IPS DF 6.9 (cell line): ENCODE data around the gene TMED9.

Source experiments
- DNase-seq: peaks from one replicate; pipeline ENCODE4 v3.0.0-alpha.2; 2013; ENCODE audit warnings: low read depth, low spot score
- H3K27ac ChIP-seq: one replicate; pipeline ENCODE4 v1.5.1; 2013; ENCODE audit warnings: low read length, control low read depth
- H3K27me3 ChIP-seq: 2 replicates; pipeline ENCODE4 v1.6.1; 2013; ENCODE audit warnings: mild to moderate bottlenecking, low read length; ENCODE audit not compliant: control insufficient read depth, insufficient read depth
- H3K36me3 ChIP-seq: 2 replicates; pipeline ENCODE4 v1.6.1; 2013; ENCODE audit warnings: low read length; ENCODE audit not compliant: control insufficient read depth, insufficient read depth
- H3K4me1 ChIP-seq: 2 replicates; pipeline ENCODE4 v1.6.1; 2013; ENCODE audit warnings: low read length; ENCODE audit not compliant: control insufficient read depth, insufficient read depth
- H3K4me3 ChIP-seq: 2 replicates; pipeline ENCODE4 v1.5.1; 2013; ENCODE audit warnings: mild to moderate bottlenecking, low read length
- H3K9me3 ChIP-seq: 2 replicates; pipeline ENCODE4 v1.6.1; 2013; ENCODE audit warnings: low read length, inconsistent platforms; ENCODE audit not compliant: control insufficient read depth, insufficient read depth
- WGBS: extraction: QIAGEN DNeasy Blood & Tissue Kit; methylation state at CpG from one replicate; pipeline ENCODE4 v1.1.7; 2013; ENCODE audit warnings: mixed read lengths, missing lambda C conversion rate; ENCODE audit not compliant: insufficient read length, insufficient coverage; 5-methylcytosine and 5-hydroxymethylcytosine counted together

The TMED9 gene

DNA sequence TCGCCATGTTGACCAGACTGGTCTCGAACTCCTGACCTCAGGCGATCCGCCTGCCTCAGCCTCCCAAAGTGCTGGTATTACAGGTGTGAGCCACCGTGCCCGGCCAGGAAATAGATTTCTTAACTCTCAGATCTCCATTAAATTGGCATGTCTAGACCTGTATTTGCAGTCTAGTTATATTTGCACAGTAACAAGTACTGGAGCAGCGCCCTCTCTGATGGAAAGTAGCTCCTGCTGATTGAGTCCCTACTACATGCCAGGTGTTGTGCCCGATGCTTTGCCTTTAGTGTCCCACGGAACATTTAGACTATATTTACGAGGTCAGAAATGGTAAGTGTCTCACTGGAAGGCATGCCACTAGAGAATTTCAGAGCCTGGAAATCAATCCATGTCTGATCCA lies 15.8 kb upstream of the TMED9 start:
- DNase-seq: no peak
- no CpG with 5 or more reads among the region's 10 CpGs for WGBS
- no peaks in the 10 kb centered on the region for H3K36me3 ChIP-seq

DNA sequence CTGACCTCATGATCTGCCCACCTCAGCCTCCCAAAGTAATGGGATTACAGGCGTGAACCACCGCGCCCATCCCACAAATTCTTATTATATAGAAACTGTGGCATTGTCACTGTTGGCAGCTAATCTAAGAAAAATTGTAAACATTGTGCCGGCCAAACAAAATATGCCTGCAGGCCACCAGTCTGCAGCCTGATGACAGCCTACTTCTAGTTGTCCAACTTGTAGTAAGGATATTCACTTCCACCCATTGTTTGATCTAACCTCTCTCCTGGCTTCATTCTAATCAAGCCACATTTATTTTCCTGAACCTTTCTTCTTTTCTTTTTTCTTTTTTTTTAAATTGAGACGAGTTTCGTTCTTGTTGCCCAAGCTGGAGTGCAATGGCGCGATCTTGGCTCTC lies 13.7 kb upstream of the TMED9 start:
- Histone ChIP-seq H3K27me3 (no peaks in the 10 kb centered on the region), H3K4me3 (no peak overlapping the region), H3K27ac (no peak overlapping the region), H3K4me1 (no peaks in the 10 kb centered on the region), H3K36me3 (no peaks in the 10 kb centered on the region), H3K9me3 (no peaks in the 10 kb centered on the region)
- WGBS: no CpG with 5 or more reads among the region's 8 CpGs
- no peak for DNase-seq

More for the DNA sequence above, 15.8 kb upstream of the TMED9 start:
- H3K9me3 ChIP-seq: no peaks in the 10 kb centered on the region
- no peak overlapping the region for H3K27ac ChIP-seq
- H3K4me1 ChIP-seq: no peaks in the 10 kb centered on the region
- H3K4me3 ChIP-seq: no peak overlapping the region
- H3K27me3 ChIP-seq: no peaks in the 10 kb centered on the region

DNA sequence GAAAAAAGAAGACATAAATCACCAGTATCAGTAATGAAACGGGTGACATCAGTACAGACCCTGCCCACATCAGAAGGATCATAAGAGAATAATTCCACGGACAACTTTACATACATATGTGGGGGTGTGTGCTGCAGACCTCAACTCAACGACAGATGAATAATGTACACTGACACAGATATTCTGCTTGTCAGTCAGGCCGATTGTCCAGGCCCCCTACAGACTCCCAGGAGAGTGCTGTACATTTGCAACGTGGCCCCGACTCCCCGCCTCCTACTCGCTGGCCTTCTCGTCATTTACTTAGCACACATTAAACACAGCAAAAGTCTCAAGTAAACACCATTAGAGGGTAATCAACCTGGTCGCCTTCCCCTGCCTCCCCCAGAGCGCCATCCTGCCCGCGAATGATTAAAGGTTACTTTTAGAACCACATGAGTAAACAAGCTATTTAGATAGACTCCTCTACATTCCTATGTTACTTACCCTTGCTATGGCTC lies 3.5 kb upstream of the TMED9 start:
- no peak for DNase-seq
- H3K27me3 ChIP-seq: no peaks in the 10 kb centered on the region
- H3K36me3 ChIP-seq: peaks cover 2% of the 10 kb centered on the region
- no peak overlapping the region for H3K4me3 ChIP-seq
- H3K4me1 ChIP-seq: no peaks in the 10 kb centered on the region
- H3K9me3 ChIP-seq: no peaks in the 10 kb centered on the region
- H3K27ac ChIP-seq: no peak overlapping the region
- WGBS: no CpG with 5 or more reads among the region's 13 CpGs

DNA sequence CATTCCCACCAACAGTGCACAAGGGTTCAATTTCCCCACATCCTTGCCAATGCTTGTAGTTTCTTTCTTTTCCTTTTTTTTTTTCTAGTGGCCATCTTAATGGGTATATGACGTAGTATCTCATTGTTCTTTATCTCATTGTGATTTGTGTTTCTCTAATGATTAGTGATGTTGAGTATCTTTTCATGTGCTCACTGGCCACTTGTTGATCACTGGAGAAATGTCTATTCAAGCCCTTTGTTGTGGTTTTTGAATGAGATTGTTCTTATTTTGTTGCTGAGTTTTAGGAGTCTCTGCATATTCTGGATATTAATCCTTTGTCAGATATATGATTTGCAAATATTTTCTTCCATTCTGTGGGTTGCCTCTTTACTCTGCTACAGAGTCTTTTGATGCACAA lies 1.6 kb upstream of the TMED9 start:
- no peak for DNase-seq
- H3K4me1 ChIP-seq: no peaks in the 10 kb centered on the region
- no CpG with 5 or more reads among the region's 1 CpG for WGBS
- peaks cover 20% of the 10 kb centered on the region for H3K36me3 ChIP-seq
- no peak overlapping the region for H3K27ac ChIP-seq
- H3K9me3 ChIP-seq: no peaks in the 10 kb centered on the region
- no peaks in the 10 kb centered on the region for H3K27me3 ChIP-seq
- H3K4me3 ChIP-seq: no peak overlapping the region

DNA sequence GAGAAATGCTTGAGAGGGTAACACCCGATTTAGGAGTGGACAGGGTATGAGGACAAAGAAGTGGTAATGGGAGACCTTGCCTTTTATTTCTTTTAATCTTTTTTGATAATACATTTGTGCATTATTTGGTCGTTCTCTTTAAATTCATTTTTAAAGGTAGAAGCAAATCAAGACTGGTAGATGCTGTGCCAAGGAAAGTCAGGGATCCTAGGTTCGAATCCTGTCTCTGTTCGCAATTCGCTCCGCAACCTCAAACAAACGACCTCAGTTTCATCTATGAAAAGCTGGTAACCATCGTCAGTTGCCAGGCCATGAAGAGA lies 353 bp upstream of the TMED9 start:
- Histone ChIP-seq H3K27me3 (no peaks in the 10 kb centered on the region), H3K9me3 (no peaks in the 10 kb centered on the region), H3K36me3 (peaks cover 29% of the 10 kb centered on the region), H3K4me3 (peak overlapping the region; percentile 12; the same call in 1 of the 2 replicates), H3K27ac (no peak overlapping the region), H3K4me1 (no peaks in the 10 kb centered on the region)
- WGBS: no CpG with 5 or more reads among the region's 8 CpGs
- DNase-seq: no peak

DNA sequence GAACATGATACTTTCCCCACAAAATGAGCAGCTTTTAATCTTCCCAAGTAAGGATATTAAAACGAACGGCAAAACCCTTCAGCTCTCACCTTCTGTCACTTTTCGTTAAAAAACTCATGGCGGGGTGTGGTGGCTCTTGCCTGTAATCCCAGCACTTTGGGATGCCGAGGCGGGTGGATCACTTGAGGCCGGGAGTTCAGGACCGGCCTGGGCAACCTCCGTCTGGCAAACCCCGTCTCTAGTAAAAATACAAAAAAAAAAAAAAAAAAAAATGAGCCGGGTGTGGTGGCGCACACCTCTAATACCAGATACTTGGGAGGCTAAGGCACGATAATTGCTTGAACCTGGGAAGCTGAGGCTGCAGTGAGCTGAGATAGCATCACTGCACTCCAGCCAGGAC lies 902 bp downstream of the TMED9 start:
- no CpG with 5 or more reads among the region's 13 CpGs for WGBS
- Histone ChIP-seq H3K4me3 (no peak overlapping the region; the same call in 1 of the 2 replicates), H3K9me3 (no peaks in the 10 kb centered on the region), H3K36me3 (peaks cover 31% of the 10 kb centered on the region), H3K27ac (no peak overlapping the region), H3K27me3 (no peaks in the 10 kb centered on the region), H3K4me1 (no peaks in the 10 kb centered on the region)
- no peak for DNase-seq

DNA sequence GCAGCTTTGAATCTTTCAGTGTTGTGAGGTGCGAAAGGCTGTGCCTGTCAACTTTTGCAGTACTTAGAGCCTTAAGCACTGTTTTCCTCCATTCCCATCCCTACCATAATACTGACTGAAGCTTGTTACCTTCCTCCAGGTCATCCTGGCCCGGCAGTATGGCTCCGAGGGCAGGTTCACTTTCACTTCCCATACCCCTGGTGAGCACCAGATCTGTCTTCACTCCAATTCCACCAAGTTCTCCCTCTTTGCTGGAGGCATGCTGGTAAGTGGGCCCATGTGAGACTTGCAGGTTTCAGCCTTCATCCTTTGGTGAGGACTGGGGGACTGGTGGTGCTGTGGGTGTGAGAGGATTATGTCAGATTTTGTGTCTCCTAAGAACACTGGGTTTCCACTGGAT lies 1.5 kb downstream of the TMED9 start:
- H3K27ac ChIP-seq: no peak overlapping the region
- H3K4me3 ChIP-seq: no peak overlapping the region
- no peaks in the 10 kb centered on the region for H3K27me3 ChIP-seq
- WGBS: no CpG with 5 or more reads among the region's 3 CpGs
- H3K36me3 ChIP-seq: peaks cover 31% of the 10 kb centered on the region
- DNase-seq: no peak
- no peaks in the 10 kb centered on the region for H3K9me3 ChIP-seq
- H3K4me1 ChIP-seq: no peaks in the 10 kb centered on the region

DNA sequence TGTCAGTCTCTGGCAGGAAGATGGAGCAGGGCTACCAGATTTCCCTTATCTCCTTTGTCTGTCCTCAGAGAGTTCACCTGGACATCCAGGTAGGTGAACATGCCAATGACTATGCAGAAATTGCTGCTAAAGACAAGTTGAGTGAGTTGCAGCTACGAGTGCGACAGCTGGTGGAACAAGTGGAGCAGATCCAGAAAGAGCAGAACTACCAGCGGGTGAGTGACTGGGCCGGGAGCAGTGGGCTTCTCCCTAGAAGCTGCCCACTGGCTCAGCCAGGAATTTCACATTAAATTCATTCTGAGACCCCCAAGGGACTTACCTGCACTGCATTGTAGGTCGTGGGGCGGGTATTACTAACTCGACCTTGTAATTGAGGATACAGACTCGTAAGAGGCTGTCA lies 2.1 kb downstream of the TMED9 start:
- Histone ChIP-seq H3K4me3 (no peak overlapping the region), H3K27me3 (no peaks in the 10 kb centered on the region), H3K36me3 (peaks cover 31% of the 10 kb centered on the region), H3K4me1 (no peaks in the 10 kb centered on the region), H3K9me3 (no peaks in the 10 kb centered on the region), H3K27ac (no peak overlapping the region)
- no peak for DNase-seq
- no CpG with 5 or more reads among the region's 8 CpGs for WGBS

DNA sequence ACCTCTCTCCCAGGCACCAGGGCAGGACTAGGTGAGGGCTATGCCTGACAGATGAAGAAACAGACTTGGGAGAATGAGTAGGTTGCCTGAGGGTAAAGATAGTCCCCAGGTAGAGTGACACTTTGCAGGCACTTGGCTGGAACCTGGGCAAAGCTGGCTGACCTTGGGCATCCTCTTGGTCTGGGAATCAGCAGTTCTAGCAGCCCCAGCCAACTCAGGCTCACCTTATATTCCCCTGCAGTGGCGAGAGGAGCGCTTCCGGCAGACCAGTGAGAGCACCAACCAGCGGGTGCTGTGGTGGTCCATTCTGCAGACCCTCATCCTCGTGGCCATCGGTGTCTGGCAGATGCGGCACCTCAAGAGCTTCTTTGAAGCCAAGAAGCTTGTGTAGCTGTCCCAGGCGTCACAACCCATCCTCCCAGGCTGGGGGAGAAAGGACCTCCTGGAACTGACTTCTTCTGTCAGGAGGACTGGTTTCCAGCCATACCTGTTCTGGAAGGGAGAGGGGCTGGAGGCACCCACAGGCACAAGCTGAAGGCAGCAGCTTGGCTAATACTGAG lies 3.1 kb downstream of the TMED9 start:
- no peaks in the 10 kb centered on the region for H3K9me3 ChIP-seq
- H3K27ac ChIP-seq: no peak overlapping the region
- H3K4me3 ChIP-seq: no peak overlapping the region
- no peaks in the 10 kb centered on the region for H3K27me3 ChIP-seq
- no peaks in the 10 kb centered on the region for H3K4me1 ChIP-seq
- DNase-seq: no peak
- no CpG with 5 or more reads among the region's 8 CpGs for WGBS
- H3K36me3 ChIP-seq: peaks cover 31% of the 10 kb centered on the region

DNA sequence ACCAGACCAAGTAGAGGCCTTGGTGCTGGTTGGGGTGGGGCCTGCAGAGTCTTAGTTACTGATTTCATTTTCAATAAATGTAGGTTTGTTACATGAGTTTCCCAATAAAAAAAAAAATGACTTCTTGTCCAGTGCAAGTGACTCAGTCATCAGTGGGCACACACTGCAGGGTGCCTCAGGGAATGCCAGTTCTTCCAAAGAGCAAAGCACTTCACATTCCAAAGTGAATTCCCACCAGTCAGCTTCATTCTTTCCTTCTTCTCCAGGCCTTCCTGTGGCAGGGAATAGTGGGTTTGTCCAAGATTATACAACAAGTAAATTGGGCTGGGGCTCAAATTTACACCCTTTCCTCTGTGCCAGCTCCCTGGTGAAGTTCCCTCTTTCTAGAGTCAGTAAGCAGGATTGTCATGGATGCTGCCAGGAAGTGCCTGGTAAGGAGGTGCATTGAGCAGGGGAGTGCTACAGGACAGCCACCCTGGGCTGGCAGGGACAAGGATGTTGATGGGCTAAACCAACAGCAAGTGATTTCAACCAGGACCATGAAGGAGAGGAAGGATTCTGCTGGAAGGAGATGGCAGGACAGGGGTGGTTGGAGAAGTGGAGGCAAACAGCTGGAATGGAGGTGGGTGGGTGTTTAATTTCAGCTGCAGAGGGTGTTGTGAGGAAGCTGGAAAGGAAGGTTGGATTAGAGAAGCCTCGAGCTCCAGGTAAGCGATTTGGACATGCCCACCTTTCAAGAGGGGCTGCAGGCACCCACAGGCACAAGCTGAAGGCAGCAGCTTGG lies 4.2 kb downstream of the TMED9 start:
- WGBS: no CpG with 5 or more reads among the region's 2 CpGs
- no peak for DNase-seq
- H3K27ac ChIP-seq: no peak overlapping the region
- no peaks in the 10 kb centered on the region for H3K4me1 ChIP-seq
- H3K27me3 ChIP-seq: no peaks in the 10 kb centered on the region
- no peaks in the 10 kb centered on the region for H3K9me3 ChIP-seq
- H3K36me3 ChIP-seq: peaks cover 31% of the 10 kb centered on the region
- no peak overlapping the region for H3K4me3 ChIP-seq

DNA sequence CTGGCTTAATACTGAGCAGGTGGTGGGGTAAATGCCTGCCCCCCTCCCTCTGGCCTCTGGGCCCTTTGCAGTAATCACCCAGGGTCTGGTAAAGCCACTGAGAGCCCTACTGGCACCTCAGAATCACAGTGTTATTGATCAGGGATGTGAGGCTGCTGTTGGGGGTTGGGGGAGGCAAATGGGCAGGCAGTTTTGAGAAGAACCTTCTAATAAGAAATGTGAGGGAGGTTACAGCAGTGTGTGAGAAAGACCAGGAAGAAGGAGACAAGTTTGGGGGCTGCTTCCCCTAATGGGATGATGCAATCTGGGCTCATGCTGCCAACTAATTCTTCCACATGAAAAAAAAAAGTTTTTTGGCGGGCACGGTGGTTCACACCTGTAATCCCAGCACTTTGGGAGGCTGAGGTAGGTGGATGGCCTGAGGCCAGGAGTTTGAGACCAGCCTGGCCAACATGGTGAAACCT lies 4.8 kb downstream of the TMED9 start:
- Histone ChIP-seq H3K27ac (no peak overlapping the region), H3K4me3 (no peak overlapping the region), H3K4me1 (no peaks in the 10 kb centered on the region), H3K36me3 (peaks cover 31% of the 10 kb centered on the region), H3K27me3 (no peaks in the 10 kb centered on the region), H3K9me3 (no peaks in the 10 kb centered on the region)
- no CpG with 5 or more reads among the region's 2 CpGs for WGBS
- DNase-seq: no peak
